H9 (cell line): Measurements from ENCODE around the gene IDI2. TPM values are rescaled to one million over a fixed set of nuclear protein-coding genes. Genes with fewer than 3 reads are reported as not detected.

ENCODE experiments used
- DNase-seq: peaks from one replicate; pipeline ENCODE4 v3.0.0-alpha.2; 2017
- H2AFZ ChIP-seq: one replicate; pipeline ENCODE4 v1.6.1; 2013; ENCODE audit warnings: mild to moderate bottlenecking, low read length, control low read depth, moderate library complexity
- H2AK5ac ChIP-seq: 2 replicates; pipeline ENCODE4 v1.6.1; 2013; ENCODE audit warnings: low read length, control low read depth, mixed read lengths; ENCODE audit not compliant: insufficient read length
- H2BK120ac ChIP-seq: one replicate; pipeline ENCODE4 v1.6.1; 2013; ENCODE audit warnings: low read depth, mild to moderate bottlenecking, low read length, control low read depth, inconsistent platforms; ENCODE audit not compliant: poor library complexity, severe bottlenecking
- H2BK12ac ChIP-seq: 2 replicates; pipeline ENCODE4 v1.6.1; 2013; ENCODE audit warnings: low read length, control low read depth, mixed read lengths, low read depth; ENCODE audit not compliant: insufficient read length
- H2BK15ac ChIP-seq: 2 replicates; pipeline ENCODE4 v1.6.1; 2013; ENCODE audit warnings: low read depth, low read length, control low read depth
- H2BK20ac ChIP-seq: one replicate; pipeline ENCODE4 v1.6.1; 2013; ENCODE audit warnings: low read depth, mild to moderate bottlenecking, low read length, control low read depth, inconsistent platforms; ENCODE audit not compliant: poor library complexity, severe bottlenecking
- H2BK5ac ChIP-seq: 2 replicates; pipeline ENCODE4 v1.6.1; 2013; ENCODE audit warnings: low read length, control low read depth, mixed read lengths; ENCODE audit not compliant: insufficient read length
- H3K14ac ChIP-seq: 2 replicates; pipeline ENCODE4 v1.6.1; 2013; ENCODE audit warnings: low read length, control low read depth; ENCODE audit not compliant: insufficient read depth
- H3K18ac ChIP-seq: 2 replicates; pipeline ENCODE4 v1.6.1; 2013; ENCODE audit warnings: low read depth, mild to moderate bottlenecking, mixed read lengths, low read length, control low read depth; ENCODE audit not compliant: insufficient read length
- H3K23ac ChIP-seq: 2 replicates; pipeline ENCODE4 v1.6.1; 2013; ENCODE audit warnings: low read length, control low read depth, mixed read lengths, low read depth; ENCODE audit not compliant: insufficient read length
- H3K23me2 ChIP-seq: 2 replicates; pipeline ENCODE4 v1.6.1; 2013; ENCODE audit warnings: low read depth, mild to moderate bottlenecking, mixed read lengths, low read length, control low read depth; ENCODE audit not compliant: insufficient read length, poor library complexity, severe bottlenecking
- H3K27ac ChIP-seq: 2 replicates; pipeline ENCODE4 v1.5.1; 2013; ENCODE audit warnings: low read length, control low read depth, mixed read lengths, low read depth; ENCODE audit not compliant: insufficient read length
- H3K27me3 ChIP-seq: 2 replicates; pipeline ENCODE4 v1.6.1; 2013; ENCODE audit warnings: low read length, control low read depth, inconsistent platforms; ENCODE audit not compliant: insufficient read depth
- H3K4ac ChIP-seq: 2 replicates; pipeline ENCODE4 v1.6.1; 2013; ENCODE audit warnings: low read depth, mild to moderate bottlenecking, control low read depth, inconsistent platforms, low read length, moderate library complexity
- H3K4me1 ChIP-seq: 2 replicates; pipeline ENCODE4 v1.6.1; 2013; ENCODE audit warnings: low read length, control low read depth, inconsistent platforms; ENCODE audit not compliant: insufficient read depth
- H3K4me2 ChIP-seq: 2 replicates; pipeline ENCODE4 v1.6.1; 2013; ENCODE audit warnings: low read length, control low read depth, mixed read lengths; ENCODE audit not compliant: insufficient read length, insufficient read depth
- H3K56ac ChIP-seq: 2 replicates; pipeline ENCODE4 v1.6.1; 2013; ENCODE audit warnings: low read depth, mild to moderate bottlenecking, mixed read lengths, low read length, control low read depth; ENCODE audit not compliant: insufficient read length
- H3K79me1 ChIP-seq: 2 replicates; pipeline ENCODE4 v1.6.1; 2013; ENCODE audit warnings: low read depth, mild to moderate bottlenecking, moderate library complexity, low read length, control low read depth, inconsistent platforms; ENCODE audit not compliant: insufficient read depth, poor library complexity, severe bottlenecking
- H3K79me2 ChIP-seq: 2 replicates; pipeline ENCODE4 v1.6.1; 2013; ENCODE audit warnings: low read length, control low read depth, inconsistent platforms; ENCODE audit not compliant: insufficient read depth
- H3K9ac ChIP-seq: 2 replicates; pipeline ENCODE4 v1.6.1; 2013; ENCODE audit warnings: low read length, control low read depth, mixed read lengths; ENCODE audit not compliant: insufficient read length; ENCODE audit errors: extremely low read depth
- H3K9me3 ChIP-seq: one replicate; pipeline ENCODE4 v1.6.1; 2013; ENCODE audit warnings: low read depth, low read length, inconsistent platforms; ENCODE audit not compliant: control insufficient read depth
- H3T11ph ChIP-seq: one replicate; pipeline ENCODE4 v1.6.1; 2013; ENCODE audit warnings: mild to moderate bottlenecking, low read length, control low read depth, inconsistent platforms
- H4K20me1 ChIP-seq: one replicate; pipeline ENCODE4 v1.6.1; 2013; ENCODE audit not compliant: control insufficient read depth, insufficient read length, insufficient read depth
- H4K5ac ChIP-seq: 2 replicates; pipeline ENCODE4 v1.6.1; 2013; ENCODE audit warnings: low read depth, mild to moderate bottlenecking, mixed read lengths, low read length, control low read depth; ENCODE audit not compliant: insufficient read length
- H4K8ac ChIP-seq: replicated peaks from 2 replicates; pipeline ENCODE4 v1.6.1; 2013; ENCODE audit warnings: low read length, control low read depth, mixed read lengths, low read depth; ENCODE audit not compliant: insufficient read length
- H4K91ac ChIP-seq: 2 replicates; pipeline ENCODE4 v1.6.1; 2013; ENCODE audit warnings: low read depth, mild to moderate bottlenecking, moderate library complexity, mixed read lengths, low read length, control low read depth; ENCODE audit not compliant: insufficient read length
- H3K27ac Mint-ChIP-seq, 3 experiments: 2 replicates in 2 of 3; 3 replicates in 1 of 3; pipeline ENCODE4 v1.8.0; 2020 to 2021; ENCODE audit warnings: mixed read lengths in 3 of 3, mild to moderate bottlenecking in 1 of 3, moderate library complexity in 1 of 3
- H3K27me3 Mint-ChIP-seq: 2 replicates; pipeline ENCODE4 v1.8.0; 2021; ENCODE audit warnings: low read depth, mild to moderate bottlenecking, moderate library complexity, mixed read lengths
- H3K36me3 Mint-ChIP-seq, 3 experiments: 2 replicates in 2 of 3; 3 replicates in 1 of 3; pipeline ENCODE4 v1.8.0; 2020 to 2021; ENCODE audit warnings: low read depth in 3 of 3, mixed read lengths in 3 of 3; ENCODE audit not compliant: insufficient read depth in 1 of 3
- H3K4me1 Mint-ChIP-seq, 2 experiments: 2 replicates each; pipeline ENCODE4 v1.8.0; 2020; ENCODE audit warnings: mixed read lengths in 2 of 2
- H3K4me3 Mint-ChIP-seq, 2 experiments: 2 replicates in 1 of 2; 3 replicates in 1 of 2; pipeline ENCODE4 v1.8.0; 2020 to 2021; ENCODE audit warnings: mild to moderate bottlenecking in 2 of 2, mixed read lengths in 2 of 2, moderate library complexity in 1 of 2
- H3K9me3 Mint-ChIP-seq, 2 experiments: 2 replicates in 1 of 2; 3 replicates in 1 of 2; pipeline ENCODE4 v1.8.0; 2020; ENCODE audit warnings: mild to moderate bottlenecking in 2 of 2, mixed read lengths in 2 of 2, moderate library complexity in 1 of 2
- WGBS: extraction: QIAGEN DNeasy Blood & Tissue Kit; methylation state at CpG from one replicate; pipeline ENCODE4 v1.1.7; 2013; ENCODE audit warnings: missing lambda C conversion rate, low lambda C conversion rate, mixed read lengths; ENCODE audit not compliant: insufficient read length; ENCODE audit errors: extremely low coverage; 5-methylcytosine and 5-hydroxymethylcytosine counted together
- total RNA-seq: library from RNA; stranded (reverse); gene quantifications from 2 replicates; pipeline ENCODE4 v1.2.1, GENCODE V29; 2021
- TF ChIP-seq, protein P1 (sequence below): fragments of 200-600 bp; sonication (generic); conservative IDR thresholded peaks from 3 replicates; pipeline ENCODE4 v1.8.0; 2021; ENCODE audit warnings: antibody characterized with exemption, mild to moderate bottlenecking

IDI2 gene
- total RNA-seq, 1 experiment from 2014 or later = not detected

DNA sequence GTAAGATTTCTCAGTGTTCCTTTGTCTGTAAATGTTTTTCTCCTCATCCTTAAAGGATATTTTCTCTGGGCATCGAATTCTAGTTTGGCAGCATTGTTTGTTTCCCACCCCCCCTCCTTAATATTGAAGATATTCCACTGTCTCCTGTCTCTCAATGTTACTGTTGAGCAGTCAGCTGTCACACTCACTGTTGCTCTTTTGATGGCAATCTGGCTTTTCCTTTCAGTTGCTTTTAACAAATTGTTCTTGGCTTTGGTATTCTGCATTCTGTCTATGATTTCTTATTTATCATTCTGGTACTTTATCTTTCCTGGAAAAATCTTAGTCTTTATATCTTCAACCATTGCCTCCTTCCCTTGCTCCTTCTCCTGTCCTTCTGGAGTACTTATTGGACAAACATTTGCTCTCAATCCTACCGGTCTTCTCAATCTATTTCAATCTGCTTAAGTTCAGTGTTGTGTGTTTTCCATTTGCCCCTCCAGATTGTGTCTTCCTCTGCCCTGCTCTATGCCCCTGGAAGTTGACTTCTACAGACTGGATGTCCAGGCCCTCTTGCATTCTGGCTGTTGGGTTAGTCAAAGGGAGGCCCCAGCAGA is 46.7 kb downstream of the IDI2 start:
- Histone ChIP-seq H4K8ac (no peak overlapping the region), H3K4ac (no peak overlapping the region), H3K79me2 (no peaks in the 10 kb centered on the region), H3K9me3 (peaks cover 27% of the 10 kb centered on the region), H4K91ac (no peak overlapping the region), H2BK20ac (no peak overlapping the region), H3K27me3 (no peaks in the 10 kb centered on the region), H3K14ac (no peak overlapping the region), H3K4me1 (no peaks in the 10 kb centered on the region), H3K79me1 (no peaks in the 10 kb centered on the region), H2AK5ac (no peak overlapping the region), H2BK12ac (no peak overlapping the region), H3T11ph (no peak overlapping the region), H3K23ac (no peak overlapping the region), H2AFZ (no peak overlapping the region), H3K18ac (no peak overlapping the region), H3K4me2 (no peak overlapping the region), H3K56ac (no peak overlapping the region), H4K20me1 (no peaks in the 10 kb centered on the region), H2BK5ac (no peak overlapping the region), H3K27ac (no peak overlapping the region), H3K9ac (no peak overlapping the region), H2BK120ac (no peak overlapping the region), H2BK15ac (no peak overlapping the region), H3K23me2 (no peaks in the 10 kb centered on the region), H4K5ac (no peak overlapping the region)
- DNase-seq = no peak
- WGBS = no CpG with 5 or more reads among the region's 2 CpGs
- Mint-ChIP-seq H3K9me3 (peaks cover 36 to 37% of the 10 kb centered on the region in 2 experiments), H3K4me1 (peaks cover 0 to 4% of the 10 kb centered on the region in 2 experiments; a peak in 1 of 4 replicates), H3K4me3 (no peak overlapping the region), H3K27me3 (peaks cover 1% of the 10 kb centered on the region; the same call in 1 of the 2 replicates), H3K36me3 (peaks cover 25 to 35% (median 28%) of the 10 kb centered on the region in 3 experiments), H3K27ac (no peak overlapping the region)
- TF ChIP-seq, protein P1, sequence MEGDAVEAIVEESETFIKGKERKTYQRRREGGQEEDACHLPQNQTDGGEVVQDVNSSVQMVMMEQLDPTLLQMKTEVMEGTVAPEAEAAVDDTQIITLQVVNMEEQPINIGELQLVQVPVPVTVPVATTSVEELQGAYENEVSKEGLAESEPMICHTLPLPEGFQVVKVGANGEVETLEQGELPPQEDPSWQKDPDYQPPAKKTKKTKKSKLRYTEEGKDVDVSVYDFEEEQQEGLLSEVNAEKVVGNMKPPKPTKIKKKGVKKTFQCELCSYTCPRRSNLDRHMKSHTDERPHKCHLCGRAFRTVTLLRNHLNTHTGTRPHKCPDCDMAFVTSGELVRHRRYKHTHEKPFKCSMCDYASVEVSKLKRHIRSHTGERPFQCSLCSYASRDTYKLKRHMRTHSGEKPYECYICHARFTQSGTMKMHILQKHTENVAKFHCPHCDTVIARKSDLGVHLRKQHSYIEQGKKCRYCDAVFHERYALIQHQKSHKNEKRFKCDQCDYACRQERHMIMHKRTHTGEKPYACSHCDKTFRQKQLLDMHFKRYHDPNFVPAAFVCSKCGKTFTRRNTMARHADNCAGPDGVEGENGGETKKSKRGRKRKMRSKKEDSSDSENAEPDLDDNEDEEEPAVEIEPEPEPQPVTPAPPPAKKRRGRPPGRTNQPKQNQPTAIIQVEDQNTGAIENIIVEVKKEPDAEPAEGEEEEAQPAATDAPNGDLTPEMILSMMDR = no peak
